H1 (cell line): Measurements from ENCODE around the gene NOS1AP. TPM values are rescaled to one million over a fixed set of nuclear protein-coding genes. Genes with fewer than 3 reads are reported as not detected.

Experiments
- CTCF ChIA-PET: fragments of 300-600 bp; sonication (Branson Sonifier 250); formaldehyde crosslinking; loops from one replicate; lab custom pipeline; 2021; ENCODE audit not compliant: partially characterized antibody; lab: Charles Lee
- POLR2A ChIA-PET: fragments of 300-600 bp; sonication (Branson Sonifier 250); formaldehyde crosslinking; loops from one replicate; lab custom pipeline; 2021; ENCODE audit warnings: inconsistent platforms; ENCODE audit not compliant: partially characterized antibody; lab: Charles Lee
- DNase-seq, 2 experiments: peaks; one replicate each; pipeline versions ENCODE4 v3.0.0 to v3.0.0-alpha.2; 2010 to 2022; ENCODE audit warnings: low spot score in 2 of 2, low read depth in 1 of 2, mixed read lengths in 1 of 2
- FAIRE-seq: peaks from 2 replicates; lab custom pipeline; 2011; peaks lifted over from hg19 to GRCh38; lab: Jason Lieb, UNC
- H2AFZ ChIP-seq: 2 replicates; pipeline ENCODE4 v1.8.1; 2012; ENCODE audit warnings: low read length, inconsistent platforms
- H2AK5ac ChIP-seq: 2 replicates; pipeline ENCODE4 v1.6.1; 2013; ENCODE audit warnings: low read depth, low read length
- H2BK120ac ChIP-seq: replicated peaks from 2 replicates; pipeline ENCODE3; 2013; ENCODE audit warnings: low read depth, low read length, inconsistent platforms
- H2BK12ac ChIP-seq: 2 replicates; pipeline ENCODE4 v1.6.1; 2013; ENCODE audit warnings: low read depth, low read length
- H2BK15ac ChIP-seq: 2 replicates; pipeline ENCODE4 v1.6.1; 2013; ENCODE audit warnings: low read length
- H2BK20ac ChIP-seq: 2 replicates; pipeline ENCODE4 v1.6.1; 2013; ENCODE audit warnings: low read length
- H2BK5ac ChIP-seq: 2 replicates; pipeline ENCODE4 v1.6.1; 2013; ENCODE audit warnings: low read depth, low read length
- H3K14ac ChIP-seq: 2 replicates; pipeline ENCODE4 v1.6.1; 2013; ENCODE audit warnings: inconsistent platforms; ENCODE audit not compliant: insufficient read length
- H3K18ac ChIP-seq: 2 replicates; pipeline ENCODE4 v1.6.1; 2013; ENCODE audit warnings: low read length; ENCODE audit errors: extremely low read depth
- H3K23ac ChIP-seq: 2 replicates; pipeline ENCODE4 v1.6.1; 2013; ENCODE audit warnings: inconsistent platforms; ENCODE audit not compliant: insufficient read length
- H3K23me2 ChIP-seq: 2 replicates; pipeline ENCODE4 v1.6.1; 2013; ENCODE audit warnings: low read depth, low read length
- H3K27ac ChIP-seq: 2 replicates; pipeline ENCODE4 v1.6.1; 2011; ENCODE audit warnings: low read depth, low read length, inconsistent platforms
- H3K27me3 ChIP-seq, 4 experiments: replicated peaks in 1 of 4; 1 replicate in 1 of 4; 2 replicates in 3 of 4; pipeline versions ENCODE4 v1.6.1 to v1.8.1; 2011 to 2013; ENCODE audit warnings: low read length in 3 of 4, mild to moderate bottlenecking in 3 of 4, inconsistent platforms in 2 of 4, mixed read lengths in 2 of 4, moderate library complexity in 1 of 4; ENCODE audit not compliant: control insufficient read depth in 3 of 4, insufficient read depth in 3 of 4; ENCODE audit errors: extremely low read depth in 1 of 4
- H3K36me3 ChIP-seq, 4 experiments: 2 replicates each; pipeline versions ENCODE4 v1.6.1 to v1.8.1; 2011 to 2013; ENCODE audit warnings: mild to moderate bottlenecking in 4 of 4, low read length in 3 of 4, moderate library complexity in 2 of 4, control low read depth in 1 of 4, inconsistent platforms in 1 of 4; ENCODE audit not compliant: insufficient read depth in 4 of 4, control insufficient read depth in 2 of 4
- H3K4ac ChIP-seq: replicated peaks from 2 replicates; pipeline ENCODE3; 2013; ENCODE audit warnings: low read length, low read depth, mixed read lengths, inconsistent platforms; ENCODE audit not compliant: insufficient read length
- H3K4me1 ChIP-seq, 4 experiments: replicated peaks in 1 of 4; 1 replicate in 1 of 4; 2 replicates in 3 of 4; pipeline versions ENCODE4 v1.6.1 to v1.8.1; 2011 to 2013; ENCODE audit warnings: low read length in 3 of 4, inconsistent platforms in 2 of 4, mixed read lengths in 1 of 4; ENCODE audit not compliant: insufficient read depth in 4 of 4, control insufficient read depth in 3 of 4
- H3K4me2 ChIP-seq, 2 experiments: 2 replicates each; pipeline versions ENCODE4 v1.6.1 to v1.8.1; 2011 to 2013; ENCODE audit warnings: low read depth in 2 of 2, low read length in 2 of 2, control low read depth in 1 of 2, inconsistent platforms in 1 of 2, mild to moderate bottlenecking in 1 of 2; ENCODE audit not compliant: insufficient read depth in 1 of 2
- H3K4me3 ChIP-seq, 4 experiments: fragments of 200-600, 300-600 bp in 1 of 4; sonication (generic), shearing (Covaris generic), sonication (Bioruptor Twin) in 1 of 4; 2 replicates each; pipeline versions ENCODE4 v1.5.1 to v1.8.1; 2011 to 2016; ENCODE audit warnings: low read length in 4 of 4, low read depth in 3 of 4, control low read depth in 2 of 4, inconsistent platforms in 2 of 4, mild to moderate bottlenecking in 2 of 4, mixed read lengths in 1 of 4, moderate library complexity in 1 of 4; ENCODE audit not compliant: insufficient read depth in 2 of 4; ENCODE audit errors: extremely low read depth in 1 of 4
- H3K56ac ChIP-seq: replicated peaks from 2 replicates; pipeline ENCODE3; 2013; ENCODE audit warnings: low read depth, mild to moderate bottlenecking, mixed read lengths, low read length, inconsistent platforms; ENCODE audit not compliant: insufficient read length
- H3K79me1 ChIP-seq: 2 replicates; pipeline ENCODE4 v1.6.1; 2013; ENCODE audit warnings: low read depth, low read length, control low read depth
- H3K79me2 ChIP-seq, 2 experiments: 2 replicates each; pipeline versions ENCODE4 v1.6.1 to v1.8.1; 2012 to 2013; ENCODE audit warnings: low read length in 2 of 2, mild to moderate bottlenecking in 2 of 2, inconsistent platforms in 1 of 2; ENCODE audit not compliant: insufficient read depth in 2 of 2, control insufficient read depth in 1 of 2
- H3K9ac ChIP-seq, 4 experiments: replicated peaks in 1 of 4; 1 replicate in 1 of 4; 2 replicates in 3 of 4; pipeline versions ENCODE4 v1.6.1 to v1.8.1; 2011 to 2013; ENCODE audit warnings: low read depth in 3 of 4, low read length in 3 of 4, control low read depth in 2 of 4, mild to moderate bottlenecking in 2 of 4, moderate library complexity in 2 of 4, inconsistent platforms in 1 of 4; ENCODE audit errors: extremely low read depth in 1 of 4
- H3K9me3 ChIP-seq, 2 experiments: 2 replicates each; pipeline versions ENCODE4 v1.6.1 to v1.8.1; 2012 to 2013; ENCODE audit warnings: mild to moderate bottlenecking in 2 of 2, moderate library complexity in 2 of 2, control low read depth in 1 of 2, inconsistent platforms in 1 of 2, low read depth in 1 of 2, low read length in 1 of 2, mixed read lengths in 1 of 2; ENCODE audit not compliant: insufficient read depth in 2 of 2
- H4K20me1 ChIP-seq, 2 experiments: replicated peaks in 1 of 2; 2 replicates each; pipeline versions ENCODE3 to v1.8.1; 2011 to 2013; ENCODE audit warnings: inconsistent platforms in 2 of 2, low read length in 2 of 2, mild to moderate bottlenecking in 1 of 2; ENCODE audit not compliant: insufficient read depth in 2 of 2, control insufficient read depth in 1 of 2
- H4K5ac ChIP-seq: 2 replicates; pipeline ENCODE4 v1.6.1; 2013; ENCODE audit warnings: low read length, low read depth, mixed read lengths, inconsistent platforms; ENCODE audit not compliant: insufficient read length
- H4K8ac ChIP-seq: 2 replicates; pipeline ENCODE4 v1.8.0; 2013; ENCODE audit warnings: mild to moderate bottlenecking, moderate library complexity, low read length, inconsistent platforms; ENCODE audit not compliant: insufficient read depth; ENCODE audit errors: extremely low read depth
- H4K91ac ChIP-seq: replicated peaks from 2 replicates; pipeline ENCODE3; 2013; ENCODE audit warnings: low read length, mixed read lengths, inconsistent platforms; ENCODE audit not compliant: insufficient read length
- BRCA1 ChIP-seq: IDR thresholded peaks from 2 replicates; pipeline ENCODE4 v1.6.1; 2012; ENCODE audit warnings: low read depth, low read length, improper control_type of control experiment
- CBX5 ChIP-seq: fragments of 300-800, 300-1000 bp; sonication (generic); IDR thresholded peaks from 2 replicates; pipeline ENCODE4 v1.7.1; 2016; ENCODE audit warnings: antibody characterized with exemption, low read length, low read depth
- CTBP2 ChIP-seq: IDR thresholded peaks from 2 replicates; pipeline ENCODE4 v1.7.0; 2011; ENCODE audit warnings: borderline replicate concordance, mild to moderate bottlenecking, moderate library complexity, mixed read lengths, low read length; ENCODE audit not compliant: insufficient read depth, insufficient read length
- GABPA ChIP-seq: IDR thresholded peaks from 2 replicates; pipeline ENCODE4 v1.6.1; 2011; ENCODE audit warnings: mild to moderate bottlenecking, low read length, moderate library complexity, borderline replicate concordance; ENCODE audit not compliant: insufficient read depth
- JUND ChIP-seq: IDR thresholded peaks from 2 replicates; pipeline ENCODE4 v1.6.1; 2011; ENCODE audit warnings: mild to moderate bottlenecking, improper control_type of control experiment, low read length
- POU5F1 ChIP-seq: IDR thresholded peaks from 2 replicates; pipeline ENCODE4 v1.6.1; 2011; ENCODE audit warnings: low read depth, mild to moderate bottlenecking, low read length, moderate library complexity
- RBBP5 ChIP-seq: IDR thresholded peaks from 2 replicates; pipeline ENCODE4 v1.7.1; 2012; ENCODE audit warnings: low read depth, mild to moderate bottlenecking, inconsistent platforms, low read length, moderate library complexity, borderline replicate concordance
- RNF2 ChIP-seq: fragments of 200-900, 300-1000 bp; sonication (generic); IDR thresholded peaks from 2 replicates; pipeline ENCODE4 v1.7.1; 2016; ENCODE audit warnings: borderline replicate concordance, low read depth, mild to moderate bottlenecking, antibody characterized with exemption, low read length; ENCODE audit not compliant: poor library complexity, severe bottlenecking; ENCODE audit errors: missing control alignments
- SAP30 ChIP-seq: fragments of 300-600 bp; sonication (generic); IDR thresholded peaks from 2 replicates; pipeline ENCODE4 v1.7.1; 2012; ENCODE audit warnings: low read length, moderate library complexity, mild to moderate bottlenecking, inconsistent platforms; ENCODE audit not compliant: insufficient read depth, insufficient replicate concordance
- TEAD4 ChIP-seq: IDR thresholded peaks from 2 replicates; pipeline ENCODE4 v1.6.1; 2012; ENCODE audit warnings: low read depth, low read length, inconsistent platforms, mixed read lengths
- WGBS, 2 experiments: shearing (Covaris generic) in 1 of 2; methylation state at CpG; one replicate each; pipeline versions ENCODE4 v1.1.6 to v1.1.7; 2013 to 2015; ENCODE audit warnings: low lambda C conversion rate in 2 of 2, mixed read lengths in 2 of 2, inconsistent platforms in 1 of 2, low coverage in 1 of 2, missing lambda C conversion rate in 1 of 2; ENCODE audit not compliant: insufficient replicate concordance in 2 of 2, insufficient coverage in 1 of 2, insufficient read length in 1 of 2; ENCODE audit errors: extremely low coverage in 1 of 2, missing lambda C conversion rate in 1 of 2; 5-methylcytosine and 5-hydroxymethylcytosine counted together
- polyA plus RNA-seq, 7 experiments: library from polyadenylated mRNA; depleted of rRNA in 3 of 7; stranded (reverse) in 5 of 7; unstranded in 2 of 7; fragments of >200 nt in 5 of 7; fragments of 200-250 nt in 2 of 7; gene quantifications; 1 replicate in 5 of 7; 2 replicates in 1 of 7; 4 replicates in 1 of 7; pipeline versions ENCODE4 v1.2.1 to v1.2.3, GENCODE V29; 2011 to 2013; ENCODE audit warnings: missing spikeins in 2 of 7, mixed read lengths in 2 of 7
- total RNA-seq: library from RNA; stranded (reverse); fragmentation: NEBNext Ultra II Directional; extraction: Animal tissue kit (Norgen Biotek cat#: 25700); gene quantifications from 2 replicates; pipeline ENCODE4 v1.2.1, GENCODE V29; 2021

NOS1AP gene
- total and polyA plus RNA-seq, 2 of the 8 experiments (the other 6 are each of a cell fraction or from before 2014, with no cell fraction given): 2.4 to 12.1 TPM

DNA sequence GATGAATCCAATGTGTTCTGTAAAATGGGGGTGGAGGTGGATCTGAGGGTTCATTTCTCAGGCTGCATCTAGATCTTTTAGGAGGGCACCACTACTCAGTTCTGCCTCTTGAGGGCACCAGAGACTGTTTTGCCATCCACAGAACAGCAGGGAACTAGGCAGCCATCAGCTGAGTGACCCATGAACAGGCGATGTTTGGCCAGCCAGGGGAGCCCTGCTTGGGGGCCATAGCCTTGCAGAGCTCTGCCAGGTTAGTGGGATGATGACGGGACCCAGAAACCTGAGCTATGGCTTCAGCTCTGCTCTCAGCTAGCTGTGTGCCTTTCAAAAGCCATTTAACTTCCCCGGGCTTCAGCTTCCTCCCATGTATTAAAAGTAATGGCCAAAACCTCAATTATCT lies 13.4 kb upstream of the NOS1AP start:
- Histone ChIP-seq H2BK15ac (no peak overlapping the region), H3K56ac (no peak overlapping the region), H3K9ac (no peak overlapping the region), H3K4me2 (no peak overlapping the region), H3K27me3 (no peaks in the 10 kb centered on the region), H2AK5ac (no peak overlapping the region), H2BK120ac (no peak overlapping the region), H3K18ac (no peak overlapping the region), H3K4ac (no peak overlapping the region), H3K23ac (no peak overlapping the region), H2BK5ac (no peak overlapping the region), H3K27ac (no peak overlapping the region), H3K4me3 (no peak overlapping the region), H3K79me1 (no peaks in the 10 kb centered on the region), H2BK12ac (no peak overlapping the region), H3K79me2 (no peaks in the 10 kb centered on the region), H4K5ac (no peak overlapping the region), H3K14ac (no peak overlapping the region), H2AFZ (0 out of 2 replicates have a peak overlapping the region, but pooled peaks have one; percentile 3), H3K36me3 (no peaks in the 10 kb centered on the region), H4K8ac (no peak overlapping the region), H4K91ac (no peak overlapping the region), H2BK20ac (no peak overlapping the region), H3K9me3 (no peaks in the 10 kb centered on the region), H4K20me1 (no peaks in the 10 kb centered on the region), H3K23me2 (no peaks in the 10 kb centered on the region), H3K4me1 (no peaks in the 10 kb centered on the region)
- 46% methylated on average over 3 of the region's 3 CpGs; no CpG with 5 or more reads in 1 of the 2 experiments for WGBS, 2 experiments
- peak; percentile 64 to 87 for DNase-seq
- peak; percentile 73 for FAIRE-seq
- ChIA-PET CTCF (interaction anchor here (0.6 to 2.4 kb wide), 73 partner anchors 9 to 573 kb away, joined by 3 to 32 read pairs (median 4); partner anchors contain the start of gene OLFML2B), POLR2A (interaction anchor here (0.9 to 1.2 kb wide), 2 partner anchors 14 to 89 kb away, joined by 4 to 6 read pairs; no protein-coding TSS in a partner anchor)
- TF ChIP-seq RBBP5 (no peak), GABPA (no peak), RNF2 (no peak), POU5F1 (no peak; the same call in 1 of the 2 replicates), BRCA1 (no peak), SAP30 (no peak), JUND (peak; percentile 50; the same call in 1 of the 2 replicates), CTBP2 (peak; percentile 51), TEAD4 (no peak), CBX5 (no peak)
